Activated CD4-positive, alpha-beta T cell treated with anti-CD3 and anti-CD28 coated beads for 24 hours (primary cell): Measurements from ENCODE around the gene NOC4L.
"Not testable (repeated sequence)": the region's sequence is repeated elsewhere in the genome, so short reads cannot be mapped to it uniquely, and the experiment has no call there.

Source experiments
- DNase-seq, 2 donors: peaks; one replicate each; pipeline ENCODE4 v3.0.0-alpha.2; 2020; ENCODE audit warnings: low read depth in 2 of 2

NOC4L gene

GRCh38 chr12:132123970-132124765 is 20.1 kb upstream of the NOC4L start:
- DNase-seq: no peak

- DNase-seq: no peak
Measured at GRCh38 chr12:132124766-132125425, 19.4 kb upstream of the NOC4L start.

GRCh38 chr12:132125736-132126135 is 18.5 kb upstream of the NOC4L start:
- DNase-seq: no peak

GRCh38 chr12:132127041-132127440 is 17.2 kb upstream of the NOC4L start:
- no peak for DNase-seq

GRCh38 chr12:132129007-132129406 is 15.2 kb upstream of the NOC4L start:
- DNase-seq: no peak

- DNase-seq: no peak
Measured at GRCh38 chr12:132130690-132131089, 13.6 kb upstream of the NOC4L start.

- DNase-seq: no peak
Measured at GRCh38 chr12:132131229-132131628, 13.0 kb upstream of the NOC4L start.

GRCh38 chr12:132131952-132132351 is 12.3 kb upstream of the NOC4L start:
- DNase-seq: no peak

- no peak for DNase-seq
Measured at GRCh38 chr12:132132609-132133430, 11.4 kb upstream of the NOC4L start.

GRCh38 chr12:132133952-132134652 is 10.2 kb upstream of the NOC4L start:
- no peak for DNase-seq

- DNase-seq: not testable (repeated sequence)
Measured at GRCh38 chr12:132134653-132135183, 9.5 kb upstream of the NOC4L start.

- not testable (repeated sequence) for DNase-seq
Measured at GRCh38 chr12:132136226-132136625, 8.0 kb upstream of the NOC4L start.

- no peak for DNase-seq
Measured at GRCh38 chr12:132137483-132138125, 6.7 kb upstream of the NOC4L start.

GRCh38 chr12:132138941-132139871 is 5.1 kb upstream of the NOC4L start:
- DNase-seq: no peak

GRCh38 chr12:132139912-132140311 is 4.3 kb upstream of the NOC4L start:
- no peak for DNase-seq

- DNase-seq: no peak
Measured at GRCh38 chr12:132140501-132140900, 3.8 kb upstream of the NOC4L start.

GRCh38 chr12:132140918-132141841 is 3.1 kb upstream of the NOC4L start:
- DNase-seq: no peak

GRCh38 chr12:132141976-132142678 is 2.1 kb upstream of the NOC4L start:
- no peak for DNase-seq
